ENCODE measurements around the gene S100B.
"Not testable (repeated sequence)": the region's sequence is repeated elsewhere in the genome, so short reads cannot be mapped to it uniquely, and the experiment has no call there.

The S100B gene

DNA sequence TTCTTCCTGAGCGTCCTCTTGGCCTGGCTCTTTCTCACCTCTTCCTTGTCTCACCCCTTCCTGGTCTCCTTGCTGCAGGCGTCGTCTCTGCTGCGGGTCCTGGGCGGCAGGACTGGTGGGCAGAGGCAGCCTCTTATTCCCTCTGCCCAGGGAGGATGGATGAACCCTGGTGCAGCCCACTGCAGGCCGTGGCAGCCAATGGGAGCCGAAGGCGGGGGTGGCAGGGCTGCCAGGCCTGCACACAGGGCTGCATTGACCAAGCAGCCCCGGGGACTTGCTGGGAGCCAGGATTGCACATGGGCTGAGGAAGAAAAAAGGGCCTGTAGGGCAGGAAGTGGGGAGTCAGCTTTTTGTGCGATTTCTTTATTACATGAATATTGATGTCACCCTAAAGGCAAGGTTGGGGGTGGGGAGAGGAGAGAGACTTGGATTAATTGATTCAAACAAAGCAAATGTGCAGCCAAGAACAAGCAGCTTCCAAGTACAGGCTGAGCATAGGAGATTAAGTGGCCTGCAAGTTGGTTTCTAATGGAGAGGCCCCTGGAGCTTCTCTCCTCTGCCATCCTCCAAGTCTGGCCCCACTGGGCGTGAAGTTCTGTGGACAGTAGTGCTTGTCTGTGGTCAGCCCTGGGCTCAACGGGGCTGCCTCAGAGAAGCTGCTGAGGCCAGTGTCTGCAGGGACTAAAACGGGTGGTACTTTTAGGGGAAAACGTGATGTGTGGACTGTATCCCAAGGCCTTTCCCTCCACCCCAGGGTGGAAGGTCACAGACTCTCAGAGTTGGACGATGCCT lies at the start of gene S100B:
TSS of gene S100B (minus strand) at position 108 of the 792 bp plus-strand sequence. CDS start 2,667 bp downstream, outside the sequence.
- DNase-seq (ENCODE audit: low read depth, low spot score): no peak

DNA sequence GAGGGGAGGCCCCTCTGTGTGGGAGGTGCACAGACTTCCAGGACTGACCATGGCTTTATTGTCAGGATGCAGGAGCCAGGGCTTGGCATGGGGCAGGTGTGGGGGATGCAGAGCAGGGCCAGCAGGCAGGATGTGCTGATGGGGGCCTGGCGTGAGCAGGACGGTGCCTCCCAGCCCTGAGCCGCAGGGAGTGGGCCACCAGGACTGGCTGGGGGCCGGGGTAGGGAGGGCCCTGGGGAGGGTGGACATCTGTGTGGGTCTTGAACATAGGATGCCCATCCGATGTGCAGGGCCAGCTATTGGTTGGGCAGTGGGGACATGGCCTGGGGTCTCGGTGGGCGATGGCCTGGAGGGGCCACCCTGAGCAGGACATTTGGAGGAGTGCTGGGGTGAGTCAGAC lies 46.2 kb upstream of the S100B start:
- no peak for DNase-seq (ENCODE audit: low read depth, low spot score)

DNA sequence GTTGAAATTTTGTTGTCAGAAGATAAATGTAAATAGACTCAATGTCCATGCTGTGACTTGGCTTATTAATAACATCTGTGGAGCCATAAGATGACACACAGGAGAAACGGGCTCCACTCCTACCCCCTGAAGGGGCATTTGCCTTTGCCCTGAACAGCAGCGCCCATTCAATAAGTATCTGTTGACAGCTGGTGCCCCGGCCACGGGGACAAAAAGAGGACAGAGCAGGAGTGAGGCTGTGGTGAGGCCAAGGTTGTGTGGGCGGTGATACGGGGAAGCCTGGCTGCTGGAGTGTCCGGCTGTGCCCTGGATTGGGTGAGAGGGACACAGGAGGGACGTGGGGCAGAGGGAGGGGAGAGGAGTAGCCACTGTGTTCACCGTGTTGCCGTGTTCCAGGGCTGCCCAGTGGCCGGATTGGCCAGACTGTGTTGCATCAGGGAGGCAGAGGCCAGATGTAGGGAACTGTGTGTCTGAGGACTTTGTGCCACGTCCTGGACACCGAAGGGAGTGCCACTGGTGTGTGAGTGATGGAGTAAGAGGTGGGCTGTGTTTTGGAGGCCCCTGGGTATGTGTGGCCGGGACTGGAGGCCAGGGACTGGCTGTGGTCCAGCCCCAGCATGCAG lies 45.7 kb upstream of the S100B start:
- no peak for DNase-seq (ENCODE audit: low read depth, low spot score)

DNA sequence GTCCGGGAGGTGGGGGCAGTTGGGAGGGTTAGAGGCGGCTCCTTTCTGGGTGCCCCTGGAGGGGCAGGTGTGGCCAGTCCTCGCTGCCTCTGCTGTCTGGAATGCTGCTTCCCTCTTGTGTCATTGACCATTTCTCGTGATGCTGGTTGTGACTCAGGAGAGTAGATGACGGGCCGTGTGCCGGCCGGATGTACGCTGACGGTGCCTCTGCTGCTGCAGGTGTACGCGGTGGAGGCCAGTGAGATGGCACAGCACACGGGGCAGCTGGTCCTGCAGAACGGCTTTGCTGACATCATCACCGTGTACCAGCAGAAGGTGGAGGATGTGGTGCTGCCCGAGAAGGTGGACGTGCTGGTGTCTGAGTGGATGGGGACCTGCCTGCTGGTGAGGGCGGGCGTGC lies 44.5 kb upstream of the S100B start:
- no peak for DNase-seq (ENCODE audit: low read depth, low spot score)

DNA sequence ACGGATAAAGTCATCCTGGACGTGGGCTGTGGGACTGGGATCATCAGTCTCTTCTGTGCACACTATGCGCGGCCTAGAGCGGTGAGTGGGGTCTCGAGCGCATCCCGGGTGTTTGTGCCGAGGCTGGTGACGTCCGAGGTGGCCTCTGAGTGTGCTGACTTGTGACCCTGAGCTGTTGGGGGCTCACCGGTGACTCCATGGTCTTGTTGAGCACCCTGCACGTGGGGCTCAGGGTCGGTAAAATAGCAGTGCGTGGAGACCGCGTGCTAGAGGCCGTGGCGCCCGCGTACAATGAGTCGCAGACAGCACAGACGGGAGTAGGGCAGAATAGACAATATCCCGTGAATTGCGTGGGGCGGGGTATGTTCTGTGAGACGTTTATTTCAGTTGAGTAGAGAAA lies 43.7 kb upstream of the S100B start:
- no peak for DNase-seq (ENCODE audit: low read depth, low spot score)

DNA sequence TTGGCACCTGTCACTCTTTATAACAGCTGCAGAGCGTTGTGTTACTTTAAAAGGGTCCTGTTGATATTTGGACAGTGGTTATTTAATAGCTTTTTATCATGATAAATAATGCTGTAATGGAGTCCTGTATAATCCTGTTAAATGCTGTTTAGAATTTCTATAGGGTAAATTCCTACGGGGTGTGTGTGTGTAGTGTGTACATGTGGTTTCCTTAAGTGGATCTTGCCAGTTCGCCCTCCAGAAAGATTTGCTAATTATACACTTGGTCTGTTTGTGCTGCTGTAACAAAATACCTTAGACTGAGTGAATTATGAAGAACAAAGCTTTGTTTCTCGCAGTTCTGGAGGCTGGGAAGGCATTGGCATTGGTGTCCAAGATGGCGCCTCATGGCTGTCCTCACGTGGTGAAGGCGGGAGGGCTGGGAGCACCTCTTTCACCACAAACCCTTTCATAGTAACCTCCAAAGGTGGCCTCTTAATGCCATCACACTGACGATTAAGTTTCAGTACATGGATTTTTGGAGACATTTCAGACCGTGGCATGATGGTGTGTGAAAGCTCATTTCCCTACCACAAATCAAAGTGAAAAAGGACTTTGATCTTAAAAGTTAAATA lies 41.8 kb upstream of the S100B start:
- DNase-seq (ENCODE audit: low read depth, low spot score): no peak

DNA sequence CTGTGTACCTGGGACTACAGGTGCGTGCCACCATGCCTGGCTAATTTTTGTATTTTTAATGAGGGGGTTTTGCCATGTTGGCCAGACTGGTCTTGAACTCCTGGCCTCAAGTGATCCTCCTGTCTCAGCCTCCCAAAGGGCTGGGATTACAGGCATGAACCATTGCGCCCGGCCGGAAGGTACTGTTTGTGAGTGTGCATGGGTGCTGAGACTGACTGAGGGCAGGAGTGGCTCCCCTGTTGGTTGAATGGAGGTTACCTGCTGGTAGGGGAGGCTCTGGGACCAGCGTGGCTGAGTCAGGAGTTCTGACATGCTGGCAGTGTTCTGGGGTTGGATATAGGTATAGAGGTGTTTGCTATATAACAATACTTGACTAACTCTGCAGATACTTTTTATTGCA lies 41.0 kb upstream of the S100B start:
- DNase-seq (ENCODE audit: low read depth, low spot score): no peak

DNA sequence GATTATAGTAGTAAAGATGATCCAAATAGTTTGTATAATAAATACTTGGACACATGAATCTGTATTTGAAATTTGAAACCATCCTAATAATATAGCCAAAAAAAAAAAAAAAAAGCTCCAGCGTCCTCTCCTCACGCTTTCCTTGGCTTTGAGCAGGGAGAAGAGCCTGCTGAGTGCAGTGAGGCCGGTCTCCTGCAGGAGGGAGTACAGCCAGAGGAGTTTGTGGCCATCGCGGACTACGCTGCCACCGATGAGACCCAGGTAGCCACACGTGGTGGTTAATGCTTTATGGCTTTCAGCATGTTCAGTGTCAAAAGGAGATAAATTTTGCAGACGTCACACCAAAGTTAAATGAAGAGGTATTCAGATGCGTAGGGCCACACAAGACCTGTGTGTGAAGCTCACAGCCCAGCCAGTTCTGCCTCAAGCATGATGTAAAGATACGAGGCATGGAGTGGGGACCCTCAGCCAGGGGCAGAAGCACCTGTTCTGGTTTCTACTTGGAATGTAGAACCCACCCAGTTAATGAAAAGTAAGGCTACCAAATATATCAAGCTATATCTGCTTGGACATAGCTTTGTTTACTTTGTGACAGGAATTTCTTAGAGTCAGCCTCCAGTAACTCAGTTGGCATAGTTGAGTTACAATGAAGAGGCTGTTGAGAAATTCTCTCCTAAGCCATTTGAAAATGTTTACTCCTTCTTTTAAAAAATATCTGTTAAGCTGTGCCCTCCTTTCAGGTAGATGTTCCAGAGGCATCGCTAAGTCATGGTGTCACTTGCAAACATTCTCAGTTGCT lies 38.7 kb upstream of the S100B start:
- no peak for DNase-seq (ENCODE audit: low read depth, low spot score)

DNA sequence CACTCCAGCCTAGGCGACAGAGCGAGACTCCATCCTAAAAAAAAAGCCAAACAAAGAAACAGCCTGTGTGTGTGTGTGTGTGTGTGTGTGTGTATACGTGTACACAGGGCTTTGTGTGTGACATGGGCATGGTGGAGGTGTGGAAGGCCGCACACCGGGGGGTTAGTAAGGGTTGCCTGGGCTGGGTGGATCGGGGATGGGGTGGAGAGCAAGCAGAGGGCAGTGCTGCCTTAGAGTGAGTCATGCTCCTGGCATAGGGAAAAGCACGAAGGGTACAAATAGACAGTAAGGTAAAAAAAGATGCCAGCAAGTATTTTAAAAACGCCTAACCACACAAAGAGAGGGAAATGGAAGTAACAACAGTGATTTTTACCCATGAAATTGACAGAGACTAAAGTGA lies 36.8 kb upstream of the S100B start:
- DNase-seq (ENCODE audit: low read depth, low spot score): no peak

DNA sequence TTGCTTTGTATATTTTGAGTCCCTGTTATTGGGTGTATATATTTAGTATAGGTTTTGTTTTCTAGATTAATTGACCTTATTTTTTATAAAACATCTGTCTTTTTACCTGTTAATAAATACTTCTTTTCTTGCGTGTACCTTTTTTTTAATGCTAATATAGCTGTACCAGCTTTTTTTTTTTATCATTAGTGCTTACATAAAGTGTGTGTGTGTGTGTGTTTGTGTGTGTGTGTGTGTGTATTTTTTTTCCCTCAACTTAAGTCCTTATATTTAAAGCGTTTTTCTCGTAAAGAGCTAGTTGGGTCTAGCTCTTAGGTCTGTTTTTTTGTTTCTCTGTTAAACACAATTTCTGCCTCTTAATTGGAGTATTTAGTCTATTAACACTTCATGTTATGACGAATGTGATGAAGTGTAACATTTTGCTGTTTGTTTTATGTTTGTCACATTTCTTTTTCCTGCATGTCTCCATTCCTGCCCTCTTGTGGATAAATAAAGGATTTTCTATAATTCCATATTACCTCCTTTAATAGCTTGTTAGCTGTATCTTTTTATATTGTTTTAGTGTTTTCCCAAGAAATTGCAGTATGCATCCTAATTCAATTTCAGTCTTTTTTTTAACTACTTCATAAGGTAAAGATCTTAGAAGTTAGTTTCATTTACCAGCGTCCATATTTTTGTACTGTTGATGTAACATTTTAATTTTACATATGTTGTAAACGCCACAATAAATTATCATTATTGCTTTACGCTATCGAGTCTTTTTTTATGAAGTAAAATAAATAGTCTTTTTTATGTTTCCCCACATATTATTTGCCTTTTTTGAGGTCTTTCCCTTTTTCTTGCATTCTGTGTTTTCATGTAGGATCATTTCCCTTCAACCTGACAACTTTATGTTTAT lies 34.9 kb upstream of the S100B start:
- no peak for DNase-seq (ENCODE audit: low read depth, low spot score)

DNA sequence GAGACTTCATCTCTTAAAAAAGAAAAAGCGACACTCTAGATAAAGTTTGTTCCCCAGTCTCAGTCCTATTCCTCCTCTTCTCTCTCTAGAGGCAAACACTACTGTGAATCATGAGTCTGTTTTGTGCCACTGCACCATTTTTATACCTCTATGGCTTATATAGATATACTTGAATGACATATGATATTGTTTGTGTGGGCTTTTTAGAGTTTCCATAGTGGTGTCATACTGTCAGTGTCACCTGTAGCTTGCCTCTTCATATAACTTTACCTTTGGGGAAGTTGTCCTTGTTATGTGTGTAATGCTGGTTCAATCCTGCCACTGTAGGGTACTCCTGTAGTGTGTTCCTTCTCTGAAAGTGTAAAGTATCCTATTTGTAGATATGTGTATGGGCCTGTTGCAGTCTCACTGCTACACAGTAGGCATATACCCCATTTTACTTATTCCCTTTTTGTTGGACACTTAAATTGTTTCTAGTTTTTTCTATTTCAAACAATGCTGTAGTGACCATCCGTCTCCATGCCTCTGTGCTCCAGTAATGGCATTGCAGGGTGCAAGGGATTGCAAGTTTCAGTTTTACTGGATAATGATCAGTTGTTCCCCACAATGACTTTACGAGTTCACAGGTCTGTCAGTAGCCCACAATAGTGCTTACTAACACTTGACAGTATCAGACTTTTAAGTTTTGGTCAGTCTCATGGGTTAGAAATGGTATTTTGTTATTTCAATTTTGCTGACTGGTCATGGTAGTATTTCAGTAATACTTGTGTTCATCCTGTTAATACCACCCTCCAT lies 33.3 kb upstream of the S100B start:
- no peak for DNase-seq (ENCODE audit: low read depth, low spot score)

DNA sequence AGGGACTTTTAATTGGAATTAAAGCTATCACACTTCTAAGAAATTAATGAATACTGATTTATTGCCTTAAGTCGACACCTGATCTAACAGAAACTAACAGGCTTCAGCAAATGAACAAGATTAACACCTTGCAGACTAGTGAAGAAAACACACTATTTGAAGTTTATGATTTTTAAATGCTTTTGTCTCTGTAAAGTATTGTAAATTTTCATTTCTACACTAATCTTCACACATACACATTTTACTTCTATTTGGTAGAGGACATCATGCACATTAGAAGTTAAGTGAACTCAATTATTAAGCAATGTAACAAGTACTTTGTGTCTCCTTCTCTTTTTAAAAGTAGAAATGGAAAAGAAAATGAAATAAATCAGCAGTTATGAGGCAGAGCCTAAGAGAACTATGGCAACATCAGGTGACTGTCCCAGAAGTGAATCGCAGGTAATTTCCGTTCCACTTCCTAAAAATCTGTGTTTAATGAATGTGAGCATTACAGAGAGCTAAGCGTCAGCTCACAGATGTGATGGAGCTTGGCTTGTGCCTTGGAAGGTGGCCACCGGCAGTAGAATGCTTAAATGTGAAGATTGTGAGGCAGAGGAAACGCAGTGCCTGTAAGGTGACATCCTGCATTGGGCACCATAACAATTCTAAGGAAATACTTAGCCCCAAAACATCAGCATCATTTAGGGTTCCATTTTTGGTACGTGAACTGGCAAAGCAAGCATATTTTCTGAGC lies 31.8 kb upstream of the S100B start:
- DNase-seq (ENCODE audit: low read depth, low spot score): no peak

DNA sequence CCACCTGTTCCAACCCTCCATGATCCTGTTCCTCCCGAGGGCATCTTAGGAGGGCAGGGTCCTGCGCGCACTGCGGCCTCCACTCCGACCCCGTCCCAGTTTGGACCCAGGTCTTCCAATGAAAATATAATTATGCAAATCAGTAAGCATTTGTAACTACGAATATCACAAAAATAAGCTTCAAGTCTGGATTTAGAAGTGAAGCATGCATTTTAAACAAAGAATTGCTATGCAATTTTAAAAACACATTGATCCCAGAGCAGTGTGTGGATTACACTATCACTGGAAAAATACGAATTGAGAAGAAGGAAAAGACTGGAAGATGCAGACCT lies 31.3 kb upstream of the S100B start:
- DNase-seq (ENCODE audit: low read depth, low spot score): no peak

DNA sequence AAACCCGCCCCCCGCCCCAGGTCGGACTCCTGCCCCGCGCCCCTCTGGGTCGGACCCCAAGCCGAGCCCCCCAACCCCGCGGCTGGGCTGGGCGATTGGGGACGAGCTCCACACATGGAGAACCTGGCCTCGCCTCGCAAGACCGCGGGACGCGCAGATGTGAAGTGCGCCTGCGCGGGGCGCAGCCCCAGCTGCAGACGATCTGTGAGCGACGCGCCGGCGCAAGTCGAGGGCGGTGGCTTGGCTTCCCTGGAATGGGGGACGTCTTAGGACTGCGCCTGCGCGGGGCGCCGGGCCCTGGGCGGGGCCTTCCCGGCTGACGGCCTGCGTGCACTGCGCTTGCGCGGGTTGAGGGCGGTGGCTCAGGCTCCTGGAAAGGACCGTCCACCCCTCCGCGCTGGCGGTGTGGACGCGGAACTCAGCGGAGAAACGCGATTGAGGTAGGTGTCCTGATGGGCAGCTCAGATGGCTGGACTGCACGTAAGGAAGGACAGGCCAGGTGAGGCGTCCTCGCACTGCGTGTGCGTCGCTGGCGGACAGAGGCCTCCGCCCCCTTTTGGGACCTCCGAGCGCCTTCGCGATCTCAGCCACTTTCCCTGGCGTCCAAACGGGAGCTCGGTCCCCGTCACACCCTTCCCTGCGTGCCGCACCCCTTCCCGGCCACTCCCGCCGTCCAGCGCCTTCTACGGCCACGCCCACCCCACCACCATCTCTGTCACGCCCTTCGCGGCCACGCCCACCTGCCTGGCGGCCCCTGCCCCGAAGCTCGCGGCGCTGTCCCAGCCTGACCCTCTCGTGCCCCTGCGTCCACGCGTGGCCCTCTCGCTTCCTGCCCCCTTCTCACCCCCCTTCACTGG lies 30.7 kb upstream of the S100B start, which contains the start of gene PRMT2:
TSS of gene PRMT2 (plus strand) at position 351 of the 857 bp plus-strand sequence. CDS start 1,278 bp downstream, outside the sequence.
- peak; percentile 96 for DNase-seq (ENCODE audit: low read depth, low spot score)

DNA sequence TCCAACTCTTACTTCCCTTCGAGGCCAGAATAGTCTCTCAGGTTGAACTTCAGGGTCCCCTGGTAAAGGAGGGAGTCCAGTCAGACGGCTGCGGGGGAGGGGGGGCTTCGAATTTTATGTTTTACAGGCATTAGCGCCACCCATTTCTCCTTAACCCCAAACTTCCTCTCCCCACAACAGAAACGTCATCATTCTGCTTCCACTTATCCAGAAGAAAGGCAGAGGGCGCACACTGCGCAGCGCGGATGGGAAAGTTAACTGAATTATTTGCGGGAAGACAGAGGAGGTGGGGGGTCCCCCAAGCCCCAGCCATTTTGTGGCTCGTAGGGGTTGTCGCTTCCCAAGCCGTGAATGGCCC lies 30.1 kb upstream of the S100B start:
- DNase-seq (ENCODE audit: low read depth, low spot score): peak; percentile 48

DNA sequence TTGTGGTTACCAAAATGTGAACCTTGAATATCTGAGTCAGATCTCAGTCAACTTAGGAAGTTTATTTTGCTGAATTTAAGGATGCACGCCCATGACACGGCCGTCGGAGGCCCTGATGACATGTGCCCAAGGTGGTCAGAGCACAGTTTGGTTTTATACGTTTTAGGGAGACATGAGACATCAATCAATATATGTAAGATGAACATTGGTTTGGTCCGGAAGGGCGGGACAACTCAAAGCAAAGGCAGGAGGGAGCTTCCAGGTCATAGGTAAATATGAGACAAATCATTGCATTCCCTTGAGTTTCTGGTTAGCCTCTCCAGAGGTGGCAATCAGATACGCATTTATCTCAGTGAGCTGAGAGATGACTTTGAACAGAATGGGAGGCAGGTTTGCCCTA lies 29.5 kb upstream of the S100B start:
- DNase-seq (ENCODE audit: low read depth, low spot score): no peak

DNA sequence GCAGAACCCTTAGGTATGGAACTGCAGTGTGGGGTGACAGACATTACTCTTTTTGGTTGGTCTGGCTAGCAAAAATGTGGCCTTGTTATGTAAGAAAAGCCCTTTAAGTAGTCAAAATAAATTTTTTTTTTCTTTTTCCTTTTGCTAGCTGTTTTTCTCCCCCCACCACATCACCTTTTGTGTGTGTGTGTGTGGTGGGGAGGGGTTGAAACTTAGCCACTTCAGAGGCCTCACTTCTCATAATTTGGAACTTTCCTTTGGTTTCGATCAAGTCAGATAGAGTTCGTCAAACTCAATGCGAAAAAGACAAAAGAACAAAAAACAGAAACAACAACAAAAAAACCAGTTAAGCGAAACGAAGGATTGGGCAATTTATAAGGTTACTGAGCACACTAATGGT lies 28.7 kb upstream of the S100B start:
- DNase-seq (ENCODE audit: low read depth, low spot score): no peak

DNA sequence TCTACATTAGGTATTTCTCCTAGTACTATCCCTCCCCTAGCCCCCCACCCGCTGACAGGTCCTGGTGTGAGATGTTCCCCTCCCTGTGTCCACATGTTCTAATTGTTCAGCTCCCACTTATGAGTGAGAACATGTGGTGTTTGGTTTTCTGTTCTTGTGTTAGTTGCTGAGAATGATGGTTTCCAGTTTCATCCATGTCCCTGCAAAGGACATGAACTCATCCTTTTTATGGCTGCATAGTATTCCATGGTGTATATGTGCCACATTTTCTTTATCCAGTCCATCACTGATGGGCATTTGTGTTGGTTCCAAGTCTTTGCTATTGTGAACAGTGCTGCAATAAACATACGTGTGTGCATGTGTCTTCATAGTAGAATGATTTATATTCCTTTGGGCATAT lies 26.0 kb upstream of the S100B start:
- DNase-seq (ENCODE audit: low read depth, low spot score): not testable (repeated sequence)

DNA sequence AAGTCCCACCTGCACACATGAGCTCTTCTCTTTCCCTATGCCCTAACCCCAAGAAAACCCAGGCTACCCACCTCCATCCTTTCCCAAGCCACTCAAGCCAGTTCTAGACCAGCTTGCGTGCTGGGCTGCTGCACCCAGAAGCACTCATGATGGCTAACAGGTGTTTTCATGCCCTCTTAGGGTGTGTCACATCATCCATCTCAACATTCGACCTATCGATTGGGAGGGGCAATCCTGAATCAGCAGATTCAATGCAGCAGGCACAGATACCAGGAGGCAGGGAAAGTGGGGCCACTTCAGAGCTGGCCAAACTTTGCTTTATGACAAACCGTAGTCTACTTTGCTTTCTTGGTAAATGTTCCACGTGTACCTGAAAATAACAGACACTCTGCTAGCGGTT lies 24.0 kb upstream of the S100B start:
- no peak for DNase-seq (ENCODE audit: low read depth, low spot score)
